ENCODE measurements around the gene RSRC1.

DNA sequence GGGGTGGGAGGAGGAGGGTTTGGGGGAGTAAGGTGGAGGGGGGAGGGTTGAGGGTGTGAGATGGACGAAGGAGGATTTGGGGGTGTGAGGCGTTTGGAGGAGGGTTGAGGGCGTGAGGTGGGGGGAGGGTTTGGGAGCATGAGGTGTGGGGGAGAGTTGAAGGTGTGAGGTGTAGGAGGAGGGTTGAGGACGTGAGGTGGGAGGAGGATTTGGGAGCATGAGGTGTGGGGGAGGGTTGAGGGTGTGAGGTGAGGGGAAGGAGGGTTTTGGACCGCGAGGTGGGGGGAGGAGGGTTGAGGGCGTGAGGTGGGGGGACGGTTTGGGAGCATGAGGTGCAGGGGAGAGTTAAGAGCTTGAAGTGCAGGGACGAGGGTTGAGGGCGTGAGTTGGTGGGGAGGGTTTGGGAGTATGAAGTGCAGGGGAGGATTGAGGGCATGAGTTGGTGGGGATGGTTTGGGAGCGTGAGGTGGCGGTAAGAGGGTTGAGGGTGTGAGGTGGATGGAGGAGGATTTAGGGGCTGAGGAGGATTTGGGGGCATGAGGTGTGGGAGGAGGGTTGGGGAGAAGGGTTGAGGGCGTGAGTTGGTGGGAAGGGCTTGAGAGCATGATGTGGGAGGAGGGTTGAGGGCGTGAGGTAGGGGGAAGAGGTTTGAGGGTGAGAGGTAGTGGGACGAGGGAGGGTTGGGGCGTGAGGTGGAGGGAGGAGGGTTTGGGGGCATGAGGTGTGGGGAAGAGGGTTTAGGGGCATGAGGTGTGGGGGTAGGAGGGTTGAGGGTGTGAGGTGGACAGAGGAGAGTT lies 462.3 kb downstream of the RSRC1 start:
- TF ChIP-seq POLR2A (IDR thresholded peaks at IDR 0.05), result no peak
- TF ChIP-seq, protein P1, sequence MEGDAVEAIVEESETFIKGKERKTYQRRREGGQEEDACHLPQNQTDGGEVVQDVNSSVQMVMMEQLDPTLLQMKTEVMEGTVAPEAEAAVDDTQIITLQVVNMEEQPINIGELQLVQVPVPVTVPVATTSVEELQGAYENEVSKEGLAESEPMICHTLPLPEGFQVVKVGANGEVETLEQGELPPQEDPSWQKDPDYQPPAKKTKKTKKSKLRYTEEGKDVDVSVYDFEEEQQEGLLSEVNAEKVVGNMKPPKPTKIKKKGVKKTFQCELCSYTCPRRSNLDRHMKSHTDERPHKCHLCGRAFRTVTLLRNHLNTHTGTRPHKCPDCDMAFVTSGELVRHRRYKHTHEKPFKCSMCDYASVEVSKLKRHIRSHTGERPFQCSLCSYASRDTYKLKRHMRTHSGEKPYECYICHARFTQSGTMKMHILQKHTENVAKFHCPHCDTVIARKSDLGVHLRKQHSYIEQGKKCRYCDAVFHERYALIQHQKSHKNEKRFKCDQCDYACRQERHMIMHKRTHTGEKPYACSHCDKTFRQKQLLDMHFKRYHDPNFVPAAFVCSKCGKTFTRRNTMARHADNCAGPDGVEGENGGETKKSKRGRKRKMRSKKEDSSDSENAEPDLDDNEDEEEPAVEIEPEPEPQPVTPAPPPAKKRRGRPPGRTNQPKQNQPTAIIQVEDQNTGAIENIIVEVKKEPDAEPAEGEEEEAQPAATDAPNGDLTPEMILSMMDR (IDR thresholded peaks at IDR 0.05 in 4 of 5, conservative IDR thresholded peaks at IDR 0.05 in 1 of 5), result no peak

Measured in gastrocnemius medialis (tissue), 4 donors.